Keratinocyte (primary cell): ENCODE results near the gene PRKCE. TPM values are rescaled to one million over a fixed set of nuclear protein-coding genes. Genes with fewer than 3 reads are reported as not detected.

Experiments
- DNase-seq: peaks from one replicate; pipeline ENCODE4 v3.0.0-alpha.2; 2011; ENCODE audit warnings: low read depth, missing footprints, low spot score
- FAIRE-seq: peaks from 2 replicates; lab custom pipeline; 2011; peaks lifted over from hg19 to GRCh38; lab: Jason Lieb, UNC
- H2AFZ ChIP-seq: 2 replicates; pipeline ENCODE4 v1.6.0; 2012; ENCODE audit warnings: low read length, control low read depth, inconsistent platforms; ENCODE audit not compliant: control insufficient read depth
- H3K27ac ChIP-seq: 2 replicates; pipeline ENCODE4 v1.5.1; 2011; ENCODE audit warnings: low read length; ENCODE audit not compliant: control insufficient read depth, insufficient read depth
- H3K27me3 ChIP-seq: 3 replicates; pipeline ENCODE4 v1.6.0; 2011; ENCODE audit warnings: low read length; ENCODE audit not compliant: control insufficient read depth, insufficient read depth; ENCODE audit errors: extremely low read depth
- H3K36me3 ChIP-seq, 2 experiments: 2 replicates in 1 of 2; 3 replicates in 1 of 2; pipeline ENCODE4 v1.5.1; 2011; ENCODE audit warnings: low read length in 2 of 2, mild to moderate bottlenecking in 1 of 2; ENCODE audit not compliant: control insufficient read depth in 2 of 2, insufficient read depth in 2 of 2; ENCODE audit errors: extremely low read depth in 1 of 2
- H3K4me1 ChIP-seq: 3 replicates; pipeline ENCODE4 v1.5.1; 2011; ENCODE audit warnings: low read length; ENCODE audit not compliant: control insufficient read depth, insufficient read depth; ENCODE audit errors: extremely low read depth
- H3K4me2 ChIP-seq: 3 replicates; pipeline ENCODE4 v1.6.0; 2011; ENCODE audit warnings: low read depth, low read length; ENCODE audit not compliant: control insufficient read depth, insufficient read depth; ENCODE audit errors: extremely low read depth
- H3K4me3 ChIP-seq, 3 experiments: fragments of 200-600 bp in 1 of 3; sonication (generic) in 1 of 3; 2 replicates in 2 of 3; 3 replicates in 1 of 3; pipeline ENCODE4 v1.5.1; 2011 to 2016; ENCODE audit warnings: low read length in 3 of 3, mild to moderate bottlenecking in 3 of 3, control low read depth in 2 of 3, inconsistent platforms in 1 of 3, low read depth in 1 of 3, mixed read lengths in 1 of 3, mixed run types in 1 of 3, moderate library complexity in 1 of 3; ENCODE audit not compliant: control insufficient read depth in 2 of 3, insufficient read depth in 2 of 3; ENCODE audit errors: extremely low read depth in 1 of 3
- H3K79me2 ChIP-seq: 2 replicates; pipeline ENCODE4 v1.6.0; 2012; ENCODE audit warnings: low read length; ENCODE audit not compliant: control insufficient read depth, insufficient read depth
- H3K9ac ChIP-seq: 3 replicates; pipeline ENCODE4 v1.6.0; 2011; ENCODE audit warnings: low read length; ENCODE audit not compliant: control insufficient read depth, insufficient read depth; ENCODE audit errors: extremely low read depth
- H3K9me1 ChIP-seq: 3 replicates; pipeline ENCODE4 v1.6.0; 2011; ENCODE audit warnings: low read length; ENCODE audit not compliant: control insufficient read depth, insufficient read depth; ENCODE audit errors: extremely low read depth
- H3K9me3 ChIP-seq: 2 replicates; pipeline ENCODE4 v1.5.1; 2012; ENCODE audit warnings: low read depth, low read length; ENCODE audit not compliant: control insufficient read depth
- H4K20me1 ChIP-seq: 3 replicates; pipeline ENCODE4 v1.6.0; 2011; ENCODE audit warnings: low read length; ENCODE audit not compliant: control insufficient read depth, insufficient read depth; ENCODE audit errors: extremely low read depth
- EZH2 ChIP-seq: IDR thresholded peaks from one replicate; pipeline ENCODE4 v1.6.1; 2012; ENCODE audit warnings: inconsistent platforms, mild to moderate bottlenecking, low read length, moderate library complexity
- dilution Hi-C: fragments of 300-500 bp; cut with MboI; formaldehyde crosslinking; loops from one replicate; pipeline ENCODE4 v1.7.0; 2020; ENCODE audit warnings: low sequenced_read_pairs; ENCODE audit not compliant: extremely low pct_ligation_motif_present
- polyA plus RNA-seq, 5 experiments: library from polyadenylated mRNA; depleted of rRNA in 3 of 5; stranded (reverse) in 3 of 5; stranded (forward) in 1 of 5; unstranded in 1 of 5; fragments of >200 nt; gene quantifications; 1 replicate in 1 of 5; 2 replicates in 3 of 5; 3 replicates in 1 of 5; pipeline versions ENCODE4 v1.2.1 to v1.2.3, GENCODE V29; 2011 to 2012; ENCODE audit warnings: missing spikeins in 2 of 5, low read depth in 1 of 5, low replicate concordance in 1 of 5
- TF ChIP-seq, protein P1 (sequence below), 3 experiments: IDR thresholded peaks in 1 of 3; conservative IDR thresholded peaks in 1 of 3; optimal IDR thresholded peaks in 1 of 3; 2 replicates in 2 of 3; 3 replicates in 1 of 3; pipeline versions ENCODE3 to v1.5.1; 2011; ENCODE audit warnings: low read length in 3 of 3, mild to moderate bottlenecking in 3 of 3, moderate library complexity in 2 of 3, control low read depth in 1 of 3, inconsistent platforms in 1 of 3; ENCODE audit not compliant: insufficient read depth in 2 of 3; ENCODE audit errors: extremely low read depth in 1 of 3

The PRKCE gene
- polyA plus RNA-seq, 1 donor (not counting 4 experiments of a cell fraction or from before 2014, with no cell fraction given) = 2.0 TPM

DNA sequence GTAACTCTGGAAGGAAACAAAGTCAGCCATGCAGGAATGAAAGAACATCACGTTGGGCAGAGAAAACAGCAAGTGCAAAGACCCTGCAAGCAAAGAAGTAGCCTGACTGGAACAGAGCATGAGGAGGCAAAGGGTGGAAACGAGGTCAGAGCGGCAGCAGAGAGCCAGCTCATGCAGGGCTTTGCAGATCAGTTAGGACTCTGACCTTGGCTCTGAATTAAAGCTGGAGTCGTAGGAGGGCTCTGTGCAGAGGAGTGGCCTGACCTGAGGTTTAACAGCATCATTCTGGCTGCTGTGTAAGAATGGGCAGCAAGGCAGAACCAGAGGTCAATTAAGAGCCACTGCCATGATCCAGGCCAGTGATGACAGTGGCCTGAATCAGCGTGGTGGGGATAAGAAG, 220.7 kb downstream of the PRKCE start:
- Histone ChIP-seq H3K9me1 (no peaks in the 10 kb centered on the region), H3K36me3 (no peaks in the 10 kb centered on the region), H3K9ac (no peak overlapping the region), H4K20me1 (no peaks in the 10 kb centered on the region), H3K79me2 (no peaks in the 10 kb centered on the region), H3K4me3 (no peak overlapping the region), H3K27ac (no peak overlapping the region), H3K4me2 (no peak overlapping the region), H3K9me3 (peaks cover 2% of the 10 kb centered on the region), H3K4me1 (no peaks in the 10 kb centered on the region), H3K27me3 (no peaks in the 10 kb centered on the region), H2AFZ (no peak overlapping the region)
- dilution Hi-C loops = no loop called here
- no peak for FAIRE-seq
- DNase-seq = no peak
- TF ChIP-seq EZH2 = no peak
- TF ChIP-seq, protein P1, sequence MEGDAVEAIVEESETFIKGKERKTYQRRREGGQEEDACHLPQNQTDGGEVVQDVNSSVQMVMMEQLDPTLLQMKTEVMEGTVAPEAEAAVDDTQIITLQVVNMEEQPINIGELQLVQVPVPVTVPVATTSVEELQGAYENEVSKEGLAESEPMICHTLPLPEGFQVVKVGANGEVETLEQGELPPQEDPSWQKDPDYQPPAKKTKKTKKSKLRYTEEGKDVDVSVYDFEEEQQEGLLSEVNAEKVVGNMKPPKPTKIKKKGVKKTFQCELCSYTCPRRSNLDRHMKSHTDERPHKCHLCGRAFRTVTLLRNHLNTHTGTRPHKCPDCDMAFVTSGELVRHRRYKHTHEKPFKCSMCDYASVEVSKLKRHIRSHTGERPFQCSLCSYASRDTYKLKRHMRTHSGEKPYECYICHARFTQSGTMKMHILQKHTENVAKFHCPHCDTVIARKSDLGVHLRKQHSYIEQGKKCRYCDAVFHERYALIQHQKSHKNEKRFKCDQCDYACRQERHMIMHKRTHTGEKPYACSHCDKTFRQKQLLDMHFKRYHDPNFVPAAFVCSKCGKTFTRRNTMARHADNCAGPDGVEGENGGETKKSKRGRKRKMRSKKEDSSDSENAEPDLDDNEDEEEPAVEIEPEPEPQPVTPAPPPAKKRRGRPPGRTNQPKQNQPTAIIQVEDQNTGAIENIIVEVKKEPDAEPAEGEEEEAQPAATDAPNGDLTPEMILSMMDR (optimal IDR thresholded peaks at IDR 0.05 in 1 of 3, IDR thresholded peaks at IDR 0.05 in 1 of 3, conservative IDR thresholded peaks at IDR 0.05 in 1 of 3; ENCODE audit: extremely low read depth in 1 of 3, insufficient read depth in 2 of 3, low read length in 3 of 3) = no peak

DNA sequence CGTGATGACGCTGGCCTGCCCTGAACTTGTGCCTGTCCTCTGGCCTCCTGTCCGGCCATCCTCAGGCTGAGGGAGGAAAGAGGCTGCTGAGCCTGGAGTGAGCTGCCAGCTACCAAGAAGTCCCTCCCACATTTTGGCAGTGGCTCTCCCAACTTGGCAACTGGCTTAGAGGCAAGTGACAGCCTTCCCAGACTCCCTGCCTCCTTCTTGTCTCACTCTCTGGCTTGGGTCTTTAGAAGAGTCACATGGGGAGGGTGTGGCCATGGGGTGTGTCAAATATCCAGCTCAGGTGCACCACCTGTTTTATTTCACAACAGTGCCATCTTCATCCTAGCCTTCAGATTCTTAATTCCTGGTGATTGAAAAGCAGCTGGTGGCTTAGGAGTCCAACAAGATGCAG, 222.9 kb downstream of the PRKCE start:
- no peaks in the 10 kb centered on the region for H3K27me3 ChIP-seq
- H3K9me1 ChIP-seq = no peaks in the 10 kb centered on the region
- FAIRE-seq (no peak), DNase-seq (no peak)
- H3K4me1 ChIP-seq = no peaks in the 10 kb centered on the region
- no peaks in the 10 kb centered on the region for H3K79me2 ChIP-seq
- H3K4me3 ChIP-seq = no peak overlapping the region
- no peak overlapping the region for H3K4me2 ChIP-seq
- TF ChIP-seq EZH2 = no peak
- TF ChIP-seq, protein P1 (optimal IDR thresholded peaks at IDR 0.05 in 1 of 3, IDR thresholded peaks at IDR 0.05 in 1 of 3, conservative IDR thresholded peaks at IDR 0.05 in 1 of 3; ENCODE audit: extremely low read depth in 1 of 3, insufficient read depth in 2 of 3, low read length in 3 of 3) = no peak
- no peak overlapping the region for H3K27ac ChIP-seq
- peaks cover 2% of the 10 kb centered on the region for H3K9me3 ChIP-seq
- no peaks in the 10 kb centered on the region for H3K36me3 ChIP-seq
- no peaks in the 10 kb centered on the region for H4K20me1 ChIP-seq
- H3K9ac ChIP-seq = no peak overlapping the region
- H2AFZ ChIP-seq = no peak overlapping the region
- dilution Hi-C loops = no loop called here
